Liver (tissue), 9 donors: ENCODE data around the gene GPX3. TPM values are rescaled to one million over a fixed set of nuclear protein-coding genes. Genes with fewer than 3 reads are reported as not detected.

Experiments used
- DNase-seq: peaks from one replicate; pipeline ENCODE4 v3.0.0-alpha.2; 2017; ENCODE audit warnings: low spot score
- H3K27ac ChIP-seq, 2 donors: one replicate each; pipeline ENCODE4 v1.7.0; 2013; ENCODE audit warnings: inconsistent platforms in 2 of 2, low read length in 2 of 2, control low read depth in 1 of 2, low read depth in 1 of 2, mild to moderate bottlenecking in 1 of 2
- H3K27me3 ChIP-seq, 4 donors: one replicate each; pipeline versions ENCODE4 v1.6.1 to v1.7.0; 2013; ENCODE audit warnings: low read length in 3 of 4, inconsistent platforms in 1 of 4, mild to moderate bottlenecking in 1 of 4, moderate library complexity in 1 of 4; ENCODE audit not compliant: control insufficient read depth in 4 of 4, insufficient read depth in 4 of 4
- H3K36me3 ChIP-seq, 4 donors: one replicate each; pipeline versions ENCODE4 v1.6.1 to v1.7.0; 2013; ENCODE audit warnings: low read length in 3 of 4, mild to moderate bottlenecking in 3 of 4, low read depth in 1 of 4, moderate library complexity in 1 of 4; ENCODE audit not compliant: control insufficient read depth in 4 of 4, insufficient read depth in 3 of 4
- H3K4me1 ChIP-seq, 4 donors: one replicate each; pipeline versions ENCODE4 v1.6.1 to v1.7.0; 2013; ENCODE audit warnings: low read length in 3 of 4, mild to moderate bottlenecking in 3 of 4, moderate library complexity in 1 of 4; ENCODE audit not compliant: control insufficient read depth in 4 of 4, insufficient read depth in 4 of 4
- H3K4me3 ChIP-seq, 3 donors: one replicate each; pipeline versions ENCODE4 v1.6.1 to v1.7.0; 2013; ENCODE audit warnings: low read length in 3 of 3, control low read depth in 1 of 3, low read depth in 1 of 3, mild to moderate bottlenecking in 1 of 3
- H3K9ac ChIP-seq, 2 donors: one replicate each; pipeline ENCODE4 v1.7.0; 2013; ENCODE audit warnings: low read length in 2 of 2, mild to moderate bottlenecking in 2 of 2, moderate library complexity in 2 of 2, control low read depth in 1 of 2, low read depth in 1 of 2
- H3K9me3 ChIP-seq, 4 donors: one replicate each; pipeline versions ENCODE4 v1.6.1 to v1.7.0; 2013; ENCODE audit warnings: low read length in 3 of 4; ENCODE audit not compliant: control insufficient read depth in 4 of 4
- ATF3 ChIP-seq: IDR thresholded peaks from 2 replicates; pipeline ENCODE4 v1.6.1; 2016; ENCODE audit warnings: antibody characterized with exemption
- CTCF ChIP-seq: fragments of 150-350 bp; IDR thresholded peaks from 2 replicates; pipeline ENCODE4 v1.5.1; 2017; ENCODE audit warnings: improper control_type of control experiment, low read depth, low read length; ENCODE audit not compliant: missing input control
- EGR1 ChIP-seq, 2 donors: IDR thresholded peaks; 2 replicates each; pipeline ENCODE4 v1.6.1; 2016 to 2018; ENCODE audit warnings: antibody characterized with exemption in 2 of 2, low read depth in 2 of 2
- FOXA1 ChIP-seq: IDR thresholded peaks from 2 replicates; pipeline ENCODE4 v1.6.1; 2016; ENCODE audit warnings: antibody characterized with exemption
- FOXA2 ChIP-seq: IDR thresholded peaks from 2 replicates; pipeline ENCODE4 v1.6.1; 2016; ENCODE audit warnings: antibody characterized with exemption
- GABPA ChIP-seq, 2 donors: IDR thresholded peaks in 1 of 2; conservative IDR thresholded peaks in 1 of 2; 2 replicates each; pipeline ENCODE4 v1.6.1; 2016; ENCODE audit warnings: antibody characterized with exemption in 2 of 2, mild to moderate bottlenecking in 1 of 2, moderate library complexity in 1 of 2
- HNF4A ChIP-seq, 2 donors: conservative IDR thresholded peaks; 2 replicates each; pipeline ENCODE4 v1.6.1; 2016; ENCODE audit warnings: antibody characterized with exemption in 2 of 2, mild to moderate bottlenecking in 2 of 2
- JUND ChIP-seq, 2 donors: IDR thresholded peaks; 2 replicates each; pipeline ENCODE4 v1.6.1; 2016; ENCODE audit warnings: antibody characterized with exemption in 2 of 2
- NR2F2 ChIP-seq: IDR thresholded peaks from 2 replicates; pipeline ENCODE4 v1.6.1; 2016; ENCODE audit warnings: antibody characterized with exemption
- RAD21 ChIP-seq, 2 donors: IDR thresholded peaks; 2 replicates each; pipeline ENCODE4 v1.6.1; 2016; ENCODE audit warnings: antibody characterized with exemption in 2 of 2, mild to moderate bottlenecking in 2 of 2
- REST ChIP-seq: IDR thresholded peaks from 2 replicates; pipeline ENCODE4 v1.6.1; 2016; ENCODE audit warnings: antibody characterized with exemption, mild to moderate bottlenecking
- RXRA ChIP-seq, 2 donors: IDR thresholded peaks; 2 replicates each; pipeline ENCODE4 v1.6.1; 2017 to 2018; ENCODE audit warnings: antibody characterized with exemption in 2 of 2, mild to moderate bottlenecking in 1 of 2
- SP1 ChIP-seq: IDR thresholded peaks from 2 replicates; pipeline ENCODE4 v1.6.1; 2018; ENCODE audit warnings: antibody characterized with exemption, mild to moderate bottlenecking
- TAF1 ChIP-seq: conservative IDR thresholded peaks from 2 replicates; pipeline ENCODE4 v1.6.1; 2016; ENCODE audit warnings: antibody characterized with exemption, mild to moderate bottlenecking
- YY1 ChIP-seq: IDR thresholded peaks from 2 replicates; pipeline ENCODE4 v1.6.1; 2016; ENCODE audit warnings: antibody characterized with exemption, mild to moderate bottlenecking
- ZBTB33 ChIP-seq: IDR thresholded peaks from 2 replicates; pipeline ENCODE4 v1.6.1; 2016; ENCODE audit warnings: antibody characterized with exemption
- WGBS: extraction: QIAGEN DNeasy Blood & Tissue Kit; methylation state at CpG from one replicate; pipeline ENCODE4 v1.1.7; 2013; 5-methylcytosine and 5-hydroxymethylcytosine counted together
- polyA plus RNA-seq, 2 donors: library from polyadenylated mRNA; stranded (reverse) in 1 of 2; unstranded in 1 of 2; fragments of 200-250 nt in 1 of 2; fragments of >200 nt in 1 of 2; fragmentation: Nextera tagmentation in 1 of 2; extraction: Ambion mirVana in 1 of 2; gene quantifications; one replicate each; pipeline versions ENCODE4 v1.2.1 to v1.2.3, GENCODE V29; 2013 to 2015
- total RNA-seq, 2 donors: library from RNA; depleted of rRNA; stranded (reverse); fragments of >200 nt; gene quantifications; one replicate each; pipeline ENCODE4 v1.2.3, GENCODE V29; 2014
- donor health status: healthy.
- donor health status: healthy.
- donor health status: healthy.
- donor health status: healthy.
- donor health status: healthy.

GPX3 gene
- total and polyA plus RNA-seq, 4 donors = 72.9 to 878 (median 237) TPM

- TF ChIP-seq ATF3 (no peak), YY1 (no peak), TAF1 (no peak), REST (no peak), FOXA2 (no peak), SP1 (no peak), JUND (IDR thresholded peaks at IDR 0.05) (no peak), HNF4A (conservative IDR thresholded peaks at IDR 0.05) (no peak), GABPA (IDR thresholded peaks at IDR 0.05 in 1 of 2, conservative IDR thresholded peaks at IDR 0.05 in 1 of 2) (no peak), ZBTB33 (no peak), EGR1 (IDR thresholded peaks at IDR 0.05; ENCODE audit: low read depth in 2 of 2) (no peak)
- H3K9me3 ChIP-seq = no peaks in the 10 kb centered on the region
- 83% methylated on average over 6 of the region's 6 CpGs for WGBS
- DNase-seq = no peak
- H3K27me3 ChIP-seq = no peaks in the 10 kb centered on the region
- H3K36me3 ChIP-seq = peaks cover 0 to 28% (median 21%) of the 10 kb centered on the region in 4 donors
- H3K9ac ChIP-seq = no peak overlapping the region
- H3K27ac ChIP-seq = peak overlapping the region; percentile 81 to 94
- no peak overlapping the region for H3K4me3 ChIP-seq
- peaks cover 10 to 54% (median 34%) of the 10 kb centered on the region in 4 donors for H3K4me1 ChIP-seq
Observed at GRCh38 chr5:151060742-151061141, 40.4 kb downstream of the GPX3 start.

- WGBS = 94% methylated on average over 5 of the region's 5 CpGs
- Histone ChIP-seq H3K4me1 (peaks cover 10 to 53% (median 34%) of the 10 kb centered on the region in 4 donors), H3K27ac (peak overlapping the region in 1 of 2 donors; percentile 72), H3K9ac (no peak overlapping the region), H3K4me3 (no peak overlapping the region), H3K36me3 (peaks cover 0 to 25% (median 23%) of the 10 kb centered on the region in 4 donors), H3K9me3 (no peaks in the 10 kb centered on the region), H3K27me3 (no peaks in the 10 kb centered on the region)
- DNase-seq = no peak
- TF ChIP-seq SP1 (no peak), RAD21 (IDR thresholded peaks at IDR 0.05) (no peak), CTCF (no peak), RXRA (IDR thresholded peaks at IDR 0.05) (no peak), JUND (IDR thresholded peaks at IDR 0.05) (no peak), REST (no peak), NR2F2 (no peak), FOXA1 (no peak), YY1 (no peak), TAF1 (no peak), ATF3 (no peak), GABPA (IDR thresholded peaks at IDR 0.05 in 1 of 2, conservative IDR thresholded peaks at IDR 0.05 in 1 of 2) (no peak), EGR1 (IDR thresholded peaks at IDR 0.05; ENCODE audit: low read depth in 2 of 2) (no peak), ZBTB33 (no peak)
Observed at GRCh38 chr5:151062405-151063141, 42.2 kb downstream of the GPX3 start.
